Lower leg skin (tissue), 3 donors: Measurements from ENCODE around the gene RHOA.

Experiments used
- POLR2A ChIP-seq, 2 donors: fragments of 450-650 bp; IDR thresholded peaks; one replicate each; pipeline ENCODE4 v1.6.1; 2016 to 2017; ENCODE audit warnings: antibody characterized with exemption in 2 of 2, mild to moderate bottlenecking in 1 of 2, moderate library complexity in 1 of 2
- TF ChIP-seq, protein P1 (sequence below), 3 donors: fragments of 450-650 bp; IDR thresholded peaks; one replicate each; pipeline ENCODE4 v1.5.1; 2016; ENCODE audit warnings: antibody characterized with exemption in 3 of 3, mild to moderate bottlenecking in 3 of 3, moderate library complexity in 2 of 3

- TF ChIP-seq, protein P1, sequence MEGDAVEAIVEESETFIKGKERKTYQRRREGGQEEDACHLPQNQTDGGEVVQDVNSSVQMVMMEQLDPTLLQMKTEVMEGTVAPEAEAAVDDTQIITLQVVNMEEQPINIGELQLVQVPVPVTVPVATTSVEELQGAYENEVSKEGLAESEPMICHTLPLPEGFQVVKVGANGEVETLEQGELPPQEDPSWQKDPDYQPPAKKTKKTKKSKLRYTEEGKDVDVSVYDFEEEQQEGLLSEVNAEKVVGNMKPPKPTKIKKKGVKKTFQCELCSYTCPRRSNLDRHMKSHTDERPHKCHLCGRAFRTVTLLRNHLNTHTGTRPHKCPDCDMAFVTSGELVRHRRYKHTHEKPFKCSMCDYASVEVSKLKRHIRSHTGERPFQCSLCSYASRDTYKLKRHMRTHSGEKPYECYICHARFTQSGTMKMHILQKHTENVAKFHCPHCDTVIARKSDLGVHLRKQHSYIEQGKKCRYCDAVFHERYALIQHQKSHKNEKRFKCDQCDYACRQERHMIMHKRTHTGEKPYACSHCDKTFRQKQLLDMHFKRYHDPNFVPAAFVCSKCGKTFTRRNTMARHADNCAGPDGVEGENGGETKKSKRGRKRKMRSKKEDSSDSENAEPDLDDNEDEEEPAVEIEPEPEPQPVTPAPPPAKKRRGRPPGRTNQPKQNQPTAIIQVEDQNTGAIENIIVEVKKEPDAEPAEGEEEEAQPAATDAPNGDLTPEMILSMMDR (IDR thresholded peaks at IDR 0.05) = no peak
- TF ChIP-seq POLR2A (IDR thresholded peaks at IDR 0.05) = no peak
Observed at GRCh38 chr3:49388289-49388820, 23.4 kb downstream of the RHOA start.
